ENCODE measurements around the gene BCL2A1.

The BCL2A1 gene

GRCh38 chr15:79972863-79973262 lies 1.9 kb upstream of the BCL2A1 start:
- TF ChIP-seq ZFX (IDR thresholded peaks at IDR 0.05) (no peak), CTCF (conservative IDR thresholded peaks at IDR 0.05) (no peak)

GRCh38 chr15:79970181-79970580 lies 815 bp downstream of the BCL2A1 start:
- TF ChIP-seq ZFX (IDR thresholded peaks at IDR 0.05) (no peak), CTCF (conservative IDR thresholded peaks at IDR 0.05) (no peak)
- no peak overlapping the region for H3K27ac ChIP-seq

More at GRCh38 chr15:79972863-79973262, 1.9 kb upstream of the BCL2A1 start:
- H3K27ac ChIP-seq, result no peak overlapping the region

- TF ChIP-seq CTCF (conservative IDR thresholded peaks at IDR 0.05) (no peak), ZFX (IDR thresholded peaks at IDR 0.05) (no peak)
- H3K27ac ChIP-seq, result no peak overlapping the region
These were observed 1.9 kb downstream of the BCL2A1 start for GRCh38 chr15:79969146-79969545.

GRCh38 chr15:79967298-79968182 lies 3.5 kb downstream of the BCL2A1 start:
- H3K27ac ChIP-seq, result no peak overlapping the region
- no peak for TF ChIP-seq CTCF (conservative IDR thresholded peaks at IDR 0.05)
- no peak for TF ChIP-seq ZFX (IDR thresholded peaks at IDR 0.05)

GRCh38 chr15:79966634-79967297 lies 4.2 kb downstream of the BCL2A1 start:
- H3K27ac ChIP-seq, result no peak overlapping the region
- TF ChIP-seq CTCF (conservative IDR thresholded peaks at IDR 0.05), result no peak
- no peak for TF ChIP-seq ZFX (IDR thresholded peaks at IDR 0.05)

- H3K27ac ChIP-seq, result no peak overlapping the region
- TF ChIP-seq CTCF (conservative IDR thresholded peaks at IDR 0.05), result no peak
- no peak for TF ChIP-seq ZFX (IDR thresholded peaks at IDR 0.05)
These were observed 5.0 kb downstream of the BCL2A1 start for GRCh38 chr15:79965846-79966630.

Measured in C4-2B (cell line).